CD4-positive, alpha-beta T cell treated with Interferon alpha-2 for 1 hour (primary cell): ENCODE data around the gene GGTA1.
"Not testable (repeated sequence)": the region's sequence is repeated elsewhere in the genome, so short reads cannot be mapped to it uniquely, and the experiment has no call there.

Source experiments
- DNase-seq, 2 donors: peaks; one replicate each; pipeline ENCODE4 v3.0.0-alpha.2; 2020 to 2022

Gene GGTA1

DNA sequence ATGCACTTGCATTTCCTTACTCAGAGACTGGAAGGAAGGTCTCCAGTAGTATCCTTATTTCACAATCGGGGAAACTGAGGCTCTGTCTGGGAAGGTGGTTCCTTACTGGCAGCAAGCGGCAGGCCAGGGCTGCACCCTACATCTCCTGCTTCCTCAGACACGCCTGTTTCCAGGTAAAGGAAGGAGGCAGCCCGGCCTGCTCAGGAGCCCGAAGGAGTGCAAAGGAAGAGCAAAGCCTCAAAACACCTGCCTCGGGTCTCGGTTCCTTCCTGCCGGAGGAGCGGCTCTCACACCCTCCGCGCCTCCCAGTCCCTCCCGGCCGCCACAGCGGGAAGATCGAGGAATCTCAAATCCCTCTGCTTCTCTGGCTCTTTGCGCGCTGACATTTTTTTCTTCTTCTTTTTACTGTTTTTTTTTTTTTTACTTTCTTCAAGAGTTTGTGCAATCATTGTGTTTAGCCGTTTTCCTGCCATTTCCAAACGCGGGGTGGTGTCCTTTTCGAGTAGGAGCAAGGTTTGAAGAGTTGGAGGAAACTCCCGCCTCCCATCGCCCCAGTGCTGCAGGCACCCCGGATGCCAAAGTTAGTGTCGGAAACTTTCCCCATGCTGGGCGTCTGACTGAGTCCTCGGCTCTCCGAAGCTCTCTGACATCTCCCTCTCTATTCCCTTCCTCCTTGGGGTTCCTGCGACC, 1.0 kb downstream of the GGTA1 start:
- peak in 1 of 2 donors; percentile 1 for DNase-seq

DNA sequence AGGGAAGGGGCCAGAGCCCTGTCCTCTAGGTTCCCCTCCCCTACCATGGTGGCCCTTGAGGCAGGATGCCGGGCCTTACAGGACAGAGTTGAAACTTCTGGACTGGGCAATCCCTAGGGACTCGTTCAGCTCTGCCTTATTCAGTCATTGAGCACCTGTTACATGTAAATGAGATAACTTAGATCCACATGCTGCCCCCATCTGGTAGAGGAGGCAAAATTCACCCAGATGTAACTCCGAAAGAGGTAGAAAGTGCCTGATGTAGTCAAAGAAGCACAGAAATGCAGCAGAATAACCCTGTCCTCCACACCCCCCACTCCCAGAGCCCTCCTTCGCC, 1.5 kb downstream of the GGTA1 start:
- DNase-seq = peak; percentile 48 to 67

DNA sequence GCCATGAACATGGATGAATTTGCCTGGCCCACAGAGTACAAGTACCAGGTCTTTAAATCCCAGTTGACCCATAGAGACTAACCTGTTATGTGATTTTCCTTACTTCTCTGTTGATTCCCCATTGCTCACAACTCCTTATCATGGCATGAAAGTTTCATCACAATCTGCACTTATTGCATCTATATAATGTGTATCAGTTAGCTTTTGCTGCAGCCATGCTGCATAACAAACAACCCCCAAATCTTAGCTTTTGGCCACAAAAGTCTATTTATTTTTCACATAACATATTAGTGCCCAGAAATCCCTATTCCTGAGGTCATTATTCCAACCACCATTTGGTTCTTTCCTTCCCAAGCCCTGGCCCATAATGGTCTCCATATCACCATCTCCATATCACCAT, 3.7 kb downstream of the GGTA1 start:
- DNase-seq = no peak

DNA sequence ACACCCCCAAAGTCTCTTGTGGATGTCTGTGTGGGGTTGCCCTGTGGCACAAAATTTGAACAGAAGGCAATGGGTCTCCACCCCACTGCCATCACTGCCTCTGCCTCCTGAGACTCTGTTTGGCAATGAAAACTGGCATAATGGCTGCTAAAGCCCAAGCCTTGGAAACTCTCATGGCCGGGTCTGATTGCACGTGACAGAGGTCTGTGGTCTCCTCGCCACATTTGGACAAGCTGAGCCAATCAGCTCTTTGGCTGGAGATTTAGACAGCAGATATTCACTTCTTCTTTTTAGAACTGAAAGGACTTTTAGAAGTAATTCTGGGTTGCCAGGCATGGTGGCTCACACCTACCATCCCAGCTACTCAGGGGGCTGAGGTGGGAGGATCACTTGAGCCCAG, 5.5 kb downstream of the GGTA1 start:
- peak in 1 of 2 donors; percentile 13 for DNase-seq

DNA sequence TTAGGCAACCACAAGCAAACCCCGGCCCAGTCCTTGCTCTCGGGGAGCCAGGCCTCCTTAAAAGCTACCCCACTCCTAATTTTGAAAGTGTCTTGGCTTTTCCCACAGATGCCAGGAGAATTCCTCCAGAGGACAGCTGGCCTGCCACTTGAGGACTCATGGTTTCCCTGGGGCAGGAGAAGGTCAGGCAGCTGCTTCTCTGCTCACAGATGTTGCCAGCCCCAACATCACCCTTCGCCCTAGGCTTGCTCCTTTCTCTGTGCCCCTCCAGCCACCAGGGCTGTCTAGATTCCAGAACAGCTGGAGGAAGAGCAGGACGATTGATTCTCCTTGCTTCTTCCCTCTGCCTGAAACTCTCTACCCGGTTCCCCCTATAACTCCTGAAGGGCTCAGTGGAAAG, 8.5 kb downstream of the GGTA1 start:
- DNase-seq = no peak

DNA sequence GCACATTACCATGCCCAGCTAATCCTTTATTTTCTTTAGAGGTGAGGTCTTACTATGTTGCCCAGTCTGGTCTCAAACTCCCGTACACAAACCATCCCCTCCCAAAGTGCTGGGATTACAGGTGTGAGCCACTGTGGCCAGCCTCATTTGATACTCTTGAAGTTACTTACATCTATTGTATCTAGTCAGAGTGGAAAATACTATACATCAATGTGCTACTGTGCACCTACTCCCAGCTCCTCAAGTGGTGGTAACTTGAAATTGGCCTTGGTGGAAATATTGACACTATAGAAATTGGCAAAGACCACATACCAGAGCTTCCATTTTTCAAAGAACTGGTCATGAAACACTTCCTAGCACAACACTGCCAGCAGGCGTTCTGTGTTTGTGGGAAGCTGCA, 10.3 kb downstream of the GGTA1 start:
- DNase-seq = no peak

DNA sequence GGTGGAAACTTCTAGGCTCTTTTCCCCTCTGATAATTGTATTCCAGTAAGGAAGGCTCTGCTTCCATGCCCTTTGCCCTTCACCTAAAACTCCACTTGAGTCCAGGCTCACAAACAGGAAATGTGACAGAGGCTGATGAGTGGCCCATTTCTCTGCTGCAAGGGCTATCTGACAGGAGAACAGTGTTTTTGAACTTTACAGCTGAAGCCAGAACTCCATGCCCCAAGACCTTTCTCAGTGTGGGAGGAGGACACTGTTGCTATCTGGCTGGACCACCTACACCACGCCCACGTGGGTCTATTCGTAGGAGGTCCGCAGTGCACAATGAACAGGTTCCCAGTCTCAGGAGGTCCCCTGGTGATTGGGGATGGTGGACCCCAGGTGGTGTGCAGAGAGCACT, 13.6 kb downstream of the GGTA1 start:
- DNase-seq = no peak

DNA sequence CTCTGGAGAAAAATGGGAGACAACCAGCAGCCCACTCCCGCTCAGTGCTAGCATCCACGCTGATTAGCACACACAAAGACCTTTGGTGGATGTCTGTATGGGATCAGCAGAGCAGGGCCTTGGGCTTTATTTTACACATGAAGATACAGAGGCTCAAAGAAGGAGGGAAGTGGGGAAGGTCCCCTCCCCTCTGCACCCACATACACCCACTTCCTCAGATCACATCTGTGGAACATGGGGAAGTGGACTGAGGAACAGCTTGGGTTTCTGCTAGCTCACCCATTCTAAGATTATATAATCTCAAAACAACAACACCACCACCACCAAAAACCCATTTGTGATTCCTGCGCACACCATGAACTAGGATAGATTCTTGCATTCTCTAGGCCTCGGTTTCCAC, 14.0 kb downstream of the GGTA1 start:
- DNase-seq = peak in 1 of 2 donors; percentile 27

DNA sequence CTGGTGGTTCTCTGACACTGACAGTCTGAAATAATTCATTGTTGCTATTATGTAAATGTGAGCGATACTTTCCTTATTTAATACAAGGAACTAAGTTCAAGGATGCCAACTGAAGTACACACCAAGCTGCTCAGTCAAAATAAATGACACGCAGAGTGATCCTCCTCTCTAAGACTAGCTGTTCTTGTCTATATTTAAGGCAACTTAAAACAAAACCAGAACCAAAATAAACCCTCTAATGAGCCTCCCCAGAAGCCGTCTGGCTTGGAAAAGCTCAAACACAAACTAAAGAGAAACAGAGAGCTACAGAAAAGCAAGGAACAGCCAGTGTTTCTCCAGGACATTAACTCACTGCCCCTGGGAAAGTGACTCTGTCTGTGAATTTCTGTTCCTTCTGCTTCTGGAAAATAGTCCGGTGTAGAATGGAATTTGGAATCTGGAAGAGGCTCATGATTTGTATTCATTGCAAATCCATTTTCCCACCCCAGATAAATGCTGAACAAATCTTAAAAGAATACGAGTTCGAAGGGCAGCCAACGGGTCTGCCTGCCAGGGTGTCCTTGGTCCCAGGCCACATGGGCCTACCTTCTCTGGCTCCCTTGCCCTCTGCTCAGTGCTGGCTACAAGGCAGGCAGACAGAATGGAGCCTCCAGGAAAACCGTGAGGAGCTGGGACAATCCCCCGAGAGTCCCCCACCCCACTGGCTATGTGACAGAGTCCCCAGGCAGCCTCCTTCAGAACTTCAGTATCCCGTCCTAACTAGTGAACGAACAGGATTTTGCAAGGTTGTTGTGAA, 14.8 kb downstream of the GGTA1 start:
- no peak for DNase-seq

DNA sequence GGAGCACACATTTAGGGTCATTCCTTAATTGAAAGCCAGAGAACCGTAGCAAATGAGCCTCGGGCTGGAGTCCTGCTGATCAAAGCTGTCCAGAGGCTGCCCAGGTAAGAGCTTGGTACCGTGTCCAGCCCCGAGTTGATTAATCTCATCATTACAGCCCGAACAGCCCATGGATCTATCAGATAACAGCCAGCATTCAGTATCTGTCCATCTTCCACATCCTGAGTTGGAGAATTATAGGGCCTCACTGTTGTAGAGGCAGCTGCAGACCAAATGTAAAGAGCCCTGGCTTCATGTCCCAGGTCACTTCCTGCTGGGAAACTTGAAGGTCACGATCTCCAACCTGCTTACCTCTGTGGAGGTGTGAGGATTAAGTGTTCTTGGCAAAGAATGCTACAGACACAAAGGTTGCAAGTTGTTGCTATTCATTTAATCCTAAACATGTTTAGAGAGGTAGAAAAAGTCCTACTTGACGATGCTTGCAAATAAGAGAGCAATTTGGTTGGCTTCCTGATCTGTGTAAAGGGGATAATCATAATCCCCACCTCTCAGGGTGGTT, 16.1 kb downstream of the GGTA1 start:
- no peak for DNase-seq

DNA sequence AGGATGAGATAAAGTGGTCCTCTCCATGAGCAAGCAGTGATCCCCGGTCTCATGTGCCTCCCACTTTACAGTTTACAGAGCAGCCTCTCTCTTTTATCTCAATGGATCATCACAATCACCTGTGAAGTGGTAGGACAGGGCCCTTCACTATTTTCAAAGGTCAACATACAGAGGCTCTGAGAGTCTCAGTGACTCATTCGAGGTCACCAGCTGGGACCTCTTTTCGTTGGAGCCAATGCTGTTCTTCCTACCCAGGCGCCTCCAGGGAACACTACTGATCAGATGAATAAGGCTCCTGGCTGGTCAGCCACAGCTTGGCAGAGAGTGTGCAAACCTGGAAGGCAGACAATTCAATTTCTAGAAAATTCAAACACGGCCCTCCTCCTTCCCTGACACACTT, 16.6 kb downstream of the GGTA1 start:
- DNase-seq = no peak

DNA sequence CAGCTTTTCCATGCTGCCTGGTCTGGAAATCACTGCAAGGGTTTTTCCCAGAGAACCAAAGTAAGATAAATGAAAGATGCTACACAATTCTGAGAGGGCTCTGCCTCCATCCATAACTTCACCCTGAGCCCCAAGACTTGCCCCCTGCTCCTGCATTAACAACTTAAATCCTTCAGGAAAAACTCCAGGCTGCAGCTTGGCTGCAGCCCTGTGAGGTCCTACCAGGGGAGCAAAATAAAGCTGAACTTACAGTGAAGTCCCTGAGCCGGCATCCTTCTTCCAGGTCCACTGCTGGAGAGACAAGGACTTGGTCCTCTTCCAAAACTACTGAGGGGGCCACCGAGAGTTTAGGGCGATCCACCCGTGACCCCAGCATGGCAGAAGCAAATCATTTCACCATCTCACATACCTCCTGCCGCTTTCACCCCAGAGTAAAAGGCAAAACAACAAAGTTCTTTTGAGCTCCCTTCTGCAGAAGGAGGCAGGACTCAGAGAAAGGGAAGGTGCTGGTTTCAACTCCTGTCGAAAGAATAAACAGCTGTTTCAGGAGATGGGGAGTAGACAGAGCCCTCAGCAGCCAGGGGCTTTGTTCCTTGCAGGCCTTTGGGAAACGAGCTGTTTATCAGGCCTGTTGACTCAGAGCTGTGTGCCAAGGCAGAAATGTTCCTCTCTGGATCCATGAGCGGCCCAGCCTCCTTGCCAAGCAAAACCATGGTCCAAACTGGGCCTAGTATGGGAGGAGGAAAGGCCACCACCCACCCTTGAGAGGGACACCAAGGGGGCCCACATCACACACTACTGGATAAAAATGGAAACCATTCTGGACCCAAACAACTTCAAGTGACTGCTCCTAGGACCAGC, 20.6 kb downstream of the GGTA1 start:
- DNase-seq = no peak

DNA sequence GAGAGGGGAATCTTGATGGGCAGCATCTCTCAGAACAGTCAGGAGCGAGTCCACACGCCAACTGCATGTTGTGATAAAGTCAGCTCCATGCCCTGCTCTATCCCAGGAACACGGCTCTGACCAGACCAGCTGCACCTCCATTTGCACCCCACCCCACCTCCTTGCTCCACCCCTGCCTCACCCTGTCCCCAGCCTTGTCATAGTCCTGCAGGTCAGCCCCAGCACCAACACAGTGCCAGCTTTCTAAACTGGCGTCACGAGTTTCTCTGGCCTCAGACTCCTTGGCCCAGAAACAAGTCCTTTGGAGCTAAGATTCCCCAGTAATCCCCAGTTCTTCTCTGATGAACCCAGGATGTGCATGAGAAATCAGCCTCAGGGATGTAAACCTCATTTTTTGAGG, 23.5 kb downstream of the GGTA1 start:
- no peak for DNase-seq

DNA sequence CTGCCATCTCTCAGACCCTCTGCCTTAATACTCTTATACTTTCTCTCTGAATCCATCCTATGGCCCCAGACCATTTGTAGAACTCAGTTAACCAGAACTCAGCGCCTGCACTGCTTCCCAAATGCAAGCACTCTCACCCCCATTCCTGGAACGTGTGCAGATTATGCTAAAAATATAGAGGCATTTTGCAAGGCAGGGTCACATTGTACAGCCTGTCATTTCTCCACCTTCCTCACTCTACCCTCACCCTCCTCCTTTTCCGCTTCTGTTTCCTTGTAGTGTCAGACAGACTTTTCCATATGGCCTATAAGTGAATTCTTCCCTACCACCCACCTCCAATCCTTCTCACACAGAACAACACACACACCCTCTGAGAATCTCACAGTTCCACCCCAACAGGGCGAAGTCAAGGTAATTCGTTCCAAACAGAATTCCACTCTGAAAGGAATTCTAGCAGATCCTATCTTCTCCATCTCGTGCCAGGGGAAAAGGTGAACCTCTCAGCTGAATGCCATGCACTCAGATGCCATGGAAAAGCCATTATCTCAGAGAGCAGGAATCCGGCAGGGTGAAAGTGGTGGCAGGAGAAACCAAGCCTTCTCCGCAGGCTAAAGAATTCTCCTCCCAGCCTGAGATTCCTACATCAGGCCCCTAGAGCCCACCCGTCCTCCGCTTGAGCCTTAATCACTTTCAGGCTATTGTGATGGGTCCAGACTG, 25.3 kb downstream of the GGTA1 start:
- no peak for DNase-seq

DNA sequence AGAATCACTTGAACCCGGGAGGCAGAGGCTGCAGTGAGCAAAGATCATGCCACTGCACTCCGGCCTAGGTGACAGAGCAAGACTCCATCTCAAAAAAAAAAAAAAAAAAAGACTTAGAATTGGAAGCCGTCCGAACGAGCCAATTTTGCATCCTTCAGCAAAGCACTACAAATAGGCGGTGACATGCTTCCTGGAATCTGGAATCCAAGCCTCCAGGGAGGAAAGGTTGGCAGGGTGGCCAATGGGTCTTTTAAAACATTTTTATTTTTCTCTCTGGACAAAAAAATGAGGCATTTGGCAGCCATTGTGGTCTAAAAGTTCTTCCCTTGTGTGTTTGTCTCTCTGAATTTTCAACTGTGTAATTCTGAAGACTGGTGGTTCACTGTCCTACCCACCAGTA, 26.4 kb downstream of the GGTA1 start:
- no peak for DNase-seq

DNA sequence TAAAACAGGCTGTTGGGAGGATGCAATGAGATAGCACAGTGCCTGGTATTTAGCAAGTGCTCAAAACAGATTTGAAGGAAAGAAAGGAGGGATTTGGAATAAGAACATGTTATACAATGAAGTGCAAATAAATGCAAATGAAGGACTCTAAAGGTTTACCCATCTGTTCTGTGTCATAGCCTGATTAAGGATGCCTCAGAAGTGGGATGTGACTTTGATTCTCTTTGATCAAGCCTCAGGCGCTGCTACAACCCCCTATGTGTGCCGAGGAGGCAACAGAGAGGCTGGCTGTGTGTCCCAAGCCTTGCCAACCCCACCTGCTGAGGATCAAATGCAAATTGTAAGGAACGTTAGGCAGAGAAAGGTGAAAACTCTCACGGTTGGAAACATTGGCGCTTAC, 27.2 kb downstream of the GGTA1 start:
- no peak for DNase-seq

DNA sequence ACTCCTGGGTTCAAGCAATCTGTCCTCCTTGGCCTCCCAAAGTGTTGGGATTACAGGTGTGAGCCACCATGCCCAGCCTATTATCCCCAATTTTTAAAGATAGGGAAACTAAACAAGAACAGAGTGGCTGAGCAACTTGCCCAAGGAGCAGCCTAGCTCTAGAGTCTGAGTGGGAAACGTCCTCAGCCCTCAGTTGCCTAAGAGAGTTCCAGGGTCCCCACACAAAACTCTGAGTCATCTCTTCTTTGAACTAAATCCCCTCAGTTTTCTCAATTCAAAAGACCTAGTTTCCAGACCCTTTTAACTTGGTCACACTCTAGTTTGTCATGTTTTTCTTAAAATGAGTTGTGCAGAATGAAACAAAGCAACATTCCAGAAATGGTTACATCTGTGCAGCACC, 33.5 kb downstream of the GGTA1 start:
- no peak for DNase-seq

DNA sequence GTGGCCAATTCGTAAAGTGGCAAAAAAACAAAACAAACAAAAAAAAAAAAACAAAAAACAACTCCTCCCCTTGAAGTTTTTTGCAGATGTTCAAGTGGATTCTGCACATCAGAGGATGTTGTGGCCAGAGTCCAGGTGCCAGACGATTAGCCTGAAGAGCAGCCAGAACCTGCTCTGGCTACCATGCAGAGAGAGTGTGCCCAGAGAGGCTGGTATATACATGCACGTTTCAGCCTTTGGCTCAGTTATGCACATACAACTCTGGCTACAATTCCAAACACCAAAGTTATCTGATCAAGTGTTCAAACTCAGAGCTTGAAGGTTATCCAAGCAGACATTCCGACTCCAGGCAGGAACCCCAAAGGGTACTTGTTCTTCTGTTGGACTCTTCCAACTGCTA, 34.7 kb downstream of the GGTA1 start:
- no peak for DNase-seq

DNA sequence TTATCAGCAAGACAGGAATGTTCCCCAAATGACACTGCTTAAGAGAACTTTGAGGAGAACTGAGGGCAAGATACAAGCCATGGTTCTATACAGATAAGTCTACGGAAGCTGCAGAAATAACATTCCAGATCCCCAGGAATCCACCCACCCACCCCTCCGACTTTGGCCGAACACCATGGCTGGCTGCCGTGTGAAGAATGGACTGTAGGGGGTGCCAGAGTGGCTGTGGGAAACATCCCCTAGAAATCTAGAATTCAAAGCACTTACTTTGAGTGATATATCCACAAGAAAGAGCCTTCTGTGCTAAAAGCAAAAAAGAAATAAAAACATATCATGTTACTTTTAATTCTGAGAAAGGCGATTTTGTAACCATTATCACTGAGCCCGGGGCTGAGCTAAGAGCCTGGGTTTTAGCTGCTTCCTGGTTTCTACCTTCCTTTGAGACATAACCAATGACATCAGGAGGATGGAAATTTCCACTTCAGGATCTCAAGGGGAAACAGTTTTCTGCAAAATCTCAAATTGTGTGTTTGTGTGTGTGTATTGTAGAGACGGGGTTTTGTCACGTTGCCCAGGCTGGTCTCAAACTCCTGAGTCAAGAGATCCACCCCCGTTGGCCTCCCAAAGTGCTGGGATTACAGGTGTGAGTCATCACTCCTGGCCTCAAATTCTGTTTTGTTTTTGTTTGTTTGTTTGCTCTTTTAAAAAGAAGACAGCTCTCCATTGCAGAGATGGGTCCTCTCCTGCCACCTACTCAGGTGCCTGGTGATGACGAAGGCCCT, 36.4 kb downstream of the GGTA1 start:
- DNase-seq = peak; percentile 4 to 7

DNA sequence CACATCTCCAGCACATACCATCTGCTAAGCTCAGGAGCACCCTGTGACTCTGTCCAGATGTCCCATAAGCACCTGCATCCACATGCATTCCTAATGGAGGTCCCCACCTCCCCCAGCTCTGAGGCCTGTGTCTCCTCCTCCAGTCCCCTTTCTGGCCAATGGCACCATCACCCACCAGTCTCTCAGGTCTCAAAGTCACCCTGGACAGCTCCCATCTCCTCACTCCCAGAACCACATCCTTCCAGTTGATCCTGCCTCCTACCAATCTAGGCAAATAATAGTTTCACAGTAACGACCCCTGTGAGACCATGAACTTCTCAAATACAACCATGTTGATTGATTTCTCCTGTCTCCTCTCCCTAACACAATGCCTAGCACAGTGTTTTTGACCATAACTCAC, 40.1 kb downstream of the GGTA1 start:
- no peak for DNase-seq

DNA sequence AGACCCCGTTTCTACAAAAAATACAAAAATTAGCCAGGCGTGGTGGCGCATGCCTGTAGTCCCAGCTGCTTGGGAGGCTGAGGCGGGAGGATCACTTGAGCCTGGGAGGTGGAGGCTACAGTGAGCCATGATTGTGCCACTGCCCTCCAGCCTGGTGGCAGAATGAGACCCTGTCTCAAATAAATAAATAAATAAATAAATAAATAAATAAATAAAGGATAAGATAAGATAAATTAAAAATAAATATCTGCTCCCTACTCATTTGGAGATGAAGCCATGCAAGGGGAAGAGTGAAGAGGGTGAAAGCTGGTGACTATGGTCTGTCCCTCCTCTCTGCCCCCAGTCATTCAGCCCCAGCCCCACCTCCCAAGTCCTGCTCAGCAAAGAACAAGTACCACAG, 41.2 kb downstream of the GGTA1 start:
- not testable (repeated sequence) for DNase-seq
